GM19397 (cell line): ENCODE results near the gene LRP1B.

Experiments
- ATAC-seq: cut with Tn5 transposase; IDR thresholded peaks from one replicate; pipeline ENCODE4 v1.9.1; 2021; ENCODE audit warnings: mild to moderate bottlenecking, moderate library complexity; ENCODE audit not compliant: unreplicated experiment

The LRP1B gene

GRCh38 chr2:142042536-142043199 lies 88.1 kb downstream of the LRP1B start:
- no peak for ATAC-seq

GRCh38 chr2:142041996-142042395 lies 88.8 kb downstream of the LRP1B start:
- no peak for ATAC-seq

GRCh38 chr2:142041105-142041504 lies 89.7 kb downstream of the LRP1B start:
- ATAC-seq, result no peak

GRCh38 chr2:142040556-142040955 lies 90.3 kb downstream of the LRP1B start:
- no peak for ATAC-seq

- no peak for ATAC-seq
Observed at GRCh38 chr2:142038826-142039225, 92.0 kb downstream of the LRP1B start.

GRCh38 chr2:142037744-142038143 lies 93.1 kb downstream of the LRP1B start:
- no peak for ATAC-seq

GRCh38 chr2:142037066-142037465 lies 93.8 kb downstream of the LRP1B start:
- ATAC-seq, result no peak

GRCh38 chr2:142033393-142033792 lies 97.4 kb downstream of the LRP1B start:
- no peak for ATAC-seq

- ATAC-seq, result no peak
Observed at GRCh38 chr2:142031656-142032055, 99.2 kb downstream of the LRP1B start.

- no peak for ATAC-seq
Observed at GRCh38 chr2:142030735-142031134, 100.1 kb downstream of the LRP1B start.

- no peak for ATAC-seq
Observed at GRCh38 chr2:142029974-142030373, 100.8 kb downstream of the LRP1B start.

GRCh38 chr2:142025394-142025793 lies 105.4 kb downstream of the LRP1B start:
- no peak for ATAC-seq

- no peak for ATAC-seq
Observed at GRCh38 chr2:142020368-142020767, 110.4 kb downstream of the LRP1B start.

GRCh38 chr2:142014536-142014935 lies 116.3 kb downstream of the LRP1B start:
- ATAC-seq, result no peak

- no peak for ATAC-seq
Observed at GRCh38 chr2:142012797-142013196, 118.0 kb downstream of the LRP1B start.

- no peak for ATAC-seq
Observed at GRCh38 chr2:142010477-142011270, 120.1 kb downstream of the LRP1B start.

- no peak for ATAC-seq
Observed at GRCh38 chr2:142008135-142008744, 122.6 kb downstream of the LRP1B start.

- ATAC-seq, result no peak
Observed at GRCh38 chr2:141994066-141994465, 136.8 kb downstream of the LRP1B start.

GRCh38 chr2:141992695-141993094 lies 138.1 kb downstream of the LRP1B start:
- ATAC-seq, result no peak

GRCh38 chr2:141968433-141968832 lies 162.4 kb downstream of the LRP1B start:
- ATAC-seq, result no peak

- ATAC-seq, result no peak
Observed at GRCh38 chr2:141967980-141968379, 162.8 kb downstream of the LRP1B start.

GRCh38 chr2:141967503-141967902 lies 163.3 kb downstream of the LRP1B start:
- ATAC-seq, result no peak
